Loucy (cell line): ENCODE results near the gene SIPA1L3.

Source experiments
- H2AFZ ChIP-seq: fragments of 200-600 bp; sonication (generic); 2 replicates; pipeline ENCODE4 v1.6.0; 2016; ENCODE audit warnings: antibody characterized with exemption, mild to moderate bottlenecking, low read length, moderate library complexity
- H3F3A ChIP-seq: fragments of 200-600 bp; 2 replicates; pipeline ENCODE4 v1.6.0; 2016; ENCODE audit warnings: antibody characterized with exemption, low read depth, mild to moderate bottlenecking
- H3K27me3 ChIP-seq: fragments of 200-600 bp; sonication (generic); 2 replicates; pipeline ENCODE4 v1.6.1; 2014; ENCODE audit warnings: low read length, mild to moderate bottlenecking; ENCODE audit not compliant: insufficient read depth, poor library complexity, severe bottlenecking
- H3K36me3 ChIP-seq: fragments of 200-600 bp; sonication (generic); 2 replicates; pipeline ENCODE4 v1.6.1; 2016; ENCODE audit warnings: low read length; ENCODE audit not compliant: insufficient read depth
- H3K4me1 ChIP-seq: fragments of 200-600 bp; sonication (generic); 2 replicates; pipeline ENCODE4 v1.5.1; 2014; ENCODE audit warnings: low read length, mild to moderate bottlenecking; ENCODE audit not compliant: insufficient read depth, poor library complexity, severe bottlenecking
- H3K4me2 ChIP-seq: fragments of 200-600 bp; sonication (generic); 2 replicates; pipeline ENCODE4 v1.6.0; 2014; ENCODE audit warnings: antibody characterized with exemption, low read length, low read depth, mild to moderate bottlenecking; ENCODE audit not compliant: poor library complexity, severe bottlenecking
- H3K4me3 ChIP-seq: fragments of 200-600 bp; sonication (generic); 2 replicates; pipeline ENCODE4 v1.5.1; 2014; ENCODE audit warnings: low read length, mild to moderate bottlenecking, mixed read lengths; ENCODE audit not compliant: poor library complexity, severe bottlenecking
- H3K79me2 ChIP-seq: fragments of 200-600 bp; sonication (generic); 2 replicates; pipeline ENCODE4 v1.6.1; 2014; ENCODE audit warnings: low read length; ENCODE audit not compliant: insufficient read depth
- H3K9ac ChIP-seq: fragments of 200-600 bp; sonication (generic); 2 replicates; pipeline ENCODE4 v1.6.0; 2014; ENCODE audit warnings: mild to moderate bottlenecking, low read depth, low read length, moderate library complexity; ENCODE audit not compliant: poor library complexity, severe bottlenecking
- H3K9me2 ChIP-seq: fragments of 200-600 bp; sonication (generic); replicated peaks from 2 replicates; pipeline ENCODE4 v1.6.1; 2016; ENCODE audit warnings: low read depth, low read length, mixed read lengths
- H3K9me3 ChIP-seq: fragments of 200-600 bp; sonication (generic); 2 replicates; pipeline ENCODE4 v1.6.1; 2014; ENCODE audit warnings: mild to moderate bottlenecking, antibody characterized with exemption, low read length, low read depth; ENCODE audit not compliant: insufficient read depth
- H4K20me1 ChIP-seq: fragments of 200-600 bp; sonication (generic); 2 replicates; pipeline ENCODE4 v1.6.0; 2014; ENCODE audit warnings: antibody characterized with exemption, low read length, mild to moderate bottlenecking; ENCODE audit not compliant: insufficient read depth, poor library complexity, severe bottlenecking
- CTCF ChIP-seq: fragments of 200-600 bp; sonication (generic); conservative IDR thresholded peaks from 2 replicates; pipeline ENCODE4 v1.5.1; 2014; ENCODE audit warnings: mild to moderate bottlenecking, antibody characterized with exemption, low read length
- EZH2phosphoT487 ChIP-seq: fragments of 200-600 bp; IDR thresholded peaks from 2 replicates; pipeline ENCODE4 v1.6.1; 2018; ENCODE audit warnings: antibody characterized with exemption, mild to moderate bottlenecking, moderate library complexity, borderline replicate concordance

SIPA1L3 gene

GRCh38 chr19:37946132-37946531, 39.1 kb downstream of the SIPA1L3 start:
- Histone ChIP-seq H3K79me2 (peaks cover 7% of the 10 kb centered on the region; the same call in 1 of the 2 replicates), H3K4me2 (no peak overlapping the region), H3K9me3 (no peaks in the 10 kb centered on the region), H2AFZ (no peak overlapping the region), H3K9ac (no peak overlapping the region), H3K36me3 (peaks cover 7% of the 10 kb centered on the region; the same call in 1 of the 2 replicates), H3K27me3 (no peaks in the 10 kb centered on the region), H3K4me3 (no peak overlapping the region), H3K9me2 (no peaks in the 10 kb centered on the region), H4K20me1 (no peaks in the 10 kb centered on the region), H3K4me1 (no peaks in the 10 kb centered on the region), H3F3A (no peaks in the 10 kb centered on the region)
- TF ChIP-seq EZH2phosphoT487: no peak
- no peak for TF ChIP-seq CTCF

- H3K4me2 ChIP-seq: no peak overlapping the region
- no peak overlapping the region for H2AFZ ChIP-seq
- H4K20me1 ChIP-seq: no peaks in the 10 kb centered on the region
- no peaks in the 10 kb centered on the region for H3K9me3 ChIP-seq
- no peaks in the 10 kb centered on the region for H3K4me1 ChIP-seq
- no peaks in the 10 kb centered on the region for H3K27me3 ChIP-seq
- no peak overlapping the region for H3K9ac ChIP-seq
- H3K9me2 ChIP-seq: no peaks in the 10 kb centered on the region
- no peaks in the 10 kb centered on the region; the same call in 1 of the 2 replicates for H3K79me2 ChIP-seq
- peaks cover 2% of the 10 kb centered on the region; the same call in 1 of the 2 replicates for H3K36me3 ChIP-seq
- TF ChIP-seq CTCF (no peak), EZH2phosphoT487 (no peak)
- H3K4me3 ChIP-seq: no peak overlapping the region
- H3F3A ChIP-seq: no peaks in the 10 kb centered on the region
Measured at GRCh38 chr19:37947778-37948177, 40.8 kb downstream of the SIPA1L3 start.

GRCh38 chr19:37948362-37948761, 41.4 kb downstream of the SIPA1L3 start:
- Histone ChIP-seq H3F3A (no peaks in the 10 kb centered on the region), H2AFZ (no peak overlapping the region), H3K4me2 (no peak overlapping the region), H3K27me3 (no peaks in the 10 kb centered on the region), H4K20me1 (no peaks in the 10 kb centered on the region), H3K9me3 (no peaks in the 10 kb centered on the region), H3K9ac (no peak overlapping the region), H3K79me2 (no peaks in the 10 kb centered on the region; the same call in 1 of the 2 replicates), H3K36me3 (no peaks in the 10 kb centered on the region), H3K4me1 (no peaks in the 10 kb centered on the region), H3K4me3 (no peak overlapping the region), H3K9me2 (no peaks in the 10 kb centered on the region)
- TF ChIP-seq EZH2phosphoT487: no peak
- TF ChIP-seq CTCF: no peak
